ENCODE results near the gene NAV2. TPM values are rescaled to one million over a fixed set of nuclear protein-coding genes. Genes with fewer than 3 reads are reported as not detected.

The NAV2 gene
- total RNA-seq, 1 donor: 11.2 TPM

- no peak overlapping the region for H3K4me3 ChIP-seq (ENCODE audit: low read depth, low read length)
- no peak for DNase-seq (ENCODE audit: low read depth)
- TF ChIP-seq, protein P1, sequence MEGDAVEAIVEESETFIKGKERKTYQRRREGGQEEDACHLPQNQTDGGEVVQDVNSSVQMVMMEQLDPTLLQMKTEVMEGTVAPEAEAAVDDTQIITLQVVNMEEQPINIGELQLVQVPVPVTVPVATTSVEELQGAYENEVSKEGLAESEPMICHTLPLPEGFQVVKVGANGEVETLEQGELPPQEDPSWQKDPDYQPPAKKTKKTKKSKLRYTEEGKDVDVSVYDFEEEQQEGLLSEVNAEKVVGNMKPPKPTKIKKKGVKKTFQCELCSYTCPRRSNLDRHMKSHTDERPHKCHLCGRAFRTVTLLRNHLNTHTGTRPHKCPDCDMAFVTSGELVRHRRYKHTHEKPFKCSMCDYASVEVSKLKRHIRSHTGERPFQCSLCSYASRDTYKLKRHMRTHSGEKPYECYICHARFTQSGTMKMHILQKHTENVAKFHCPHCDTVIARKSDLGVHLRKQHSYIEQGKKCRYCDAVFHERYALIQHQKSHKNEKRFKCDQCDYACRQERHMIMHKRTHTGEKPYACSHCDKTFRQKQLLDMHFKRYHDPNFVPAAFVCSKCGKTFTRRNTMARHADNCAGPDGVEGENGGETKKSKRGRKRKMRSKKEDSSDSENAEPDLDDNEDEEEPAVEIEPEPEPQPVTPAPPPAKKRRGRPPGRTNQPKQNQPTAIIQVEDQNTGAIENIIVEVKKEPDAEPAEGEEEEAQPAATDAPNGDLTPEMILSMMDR (IDR thresholded peaks at IDR 0.05; ENCODE audit: insufficient read depth, low read depth, low read length): no peak
Observed at GRCh38 chr11:19718051-19718450, 5.4 kb downstream of the NAV2 start.

DNA sequence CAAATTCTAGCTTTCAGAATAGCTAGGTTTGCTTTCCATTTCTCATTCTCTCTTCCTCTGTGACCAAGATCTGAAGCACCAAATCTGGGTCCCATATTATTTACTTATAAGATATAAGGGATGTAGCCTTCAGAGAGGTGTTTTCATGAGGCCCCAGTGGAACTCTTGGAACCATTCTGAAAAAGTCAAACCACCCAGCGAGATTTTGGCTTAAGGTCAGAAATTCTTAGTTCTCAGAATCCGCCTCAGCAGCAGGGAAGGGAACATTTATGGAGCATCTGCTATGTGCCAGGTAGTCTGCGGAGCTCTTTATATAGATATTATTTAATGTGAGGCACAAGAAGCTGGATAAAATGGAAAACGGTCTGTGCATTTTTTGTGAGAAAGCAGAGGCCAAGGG, 6.3 kb downstream of the NAV2 start:
- DNase-seq (ENCODE audit: low read depth): no peak
- TF ChIP-seq, protein P1 (IDR thresholded peaks at IDR 0.05; ENCODE audit: insufficient read depth, low read depth, low read length): no peak
- no peak overlapping the region for H3K4me3 ChIP-seq (ENCODE audit: low read depth, low read length)

GRCh38 chr11:19719960-19720359, 7.3 kb downstream of the NAV2 start:
- DNase-seq (ENCODE audit: low read depth): no peak
- no peak overlapping the region for H3K4me3 ChIP-seq (ENCODE audit: low read depth, low read length)
- TF ChIP-seq, protein P1 (IDR thresholded peaks at IDR 0.05; ENCODE audit: insufficient read depth, low read depth, low read length): no peak

- no peak for DNase-seq (ENCODE audit: low read depth)
- TF ChIP-seq, protein P1 (IDR thresholded peaks at IDR 0.05; ENCODE audit: insufficient read depth, low read depth, low read length): no peak
- no peak overlapping the region for H3K4me3 ChIP-seq (ENCODE audit: low read depth, low read length)
Observed at GRCh38 chr11:19721176-19721575, 8.5 kb downstream of the NAV2 start.

GRCh38 chr11:19722702-19723101, 10.1 kb downstream of the NAV2 start:
- no peak for DNase-seq (ENCODE audit: low read depth)
- H3K4me3 ChIP-seq (ENCODE audit: low read depth, low read length): no peak overlapping the region
- TF ChIP-seq, protein P1 (IDR thresholded peaks at IDR 0.05; ENCODE audit: insufficient read depth, low read depth, low read length): no peak

DNA sequence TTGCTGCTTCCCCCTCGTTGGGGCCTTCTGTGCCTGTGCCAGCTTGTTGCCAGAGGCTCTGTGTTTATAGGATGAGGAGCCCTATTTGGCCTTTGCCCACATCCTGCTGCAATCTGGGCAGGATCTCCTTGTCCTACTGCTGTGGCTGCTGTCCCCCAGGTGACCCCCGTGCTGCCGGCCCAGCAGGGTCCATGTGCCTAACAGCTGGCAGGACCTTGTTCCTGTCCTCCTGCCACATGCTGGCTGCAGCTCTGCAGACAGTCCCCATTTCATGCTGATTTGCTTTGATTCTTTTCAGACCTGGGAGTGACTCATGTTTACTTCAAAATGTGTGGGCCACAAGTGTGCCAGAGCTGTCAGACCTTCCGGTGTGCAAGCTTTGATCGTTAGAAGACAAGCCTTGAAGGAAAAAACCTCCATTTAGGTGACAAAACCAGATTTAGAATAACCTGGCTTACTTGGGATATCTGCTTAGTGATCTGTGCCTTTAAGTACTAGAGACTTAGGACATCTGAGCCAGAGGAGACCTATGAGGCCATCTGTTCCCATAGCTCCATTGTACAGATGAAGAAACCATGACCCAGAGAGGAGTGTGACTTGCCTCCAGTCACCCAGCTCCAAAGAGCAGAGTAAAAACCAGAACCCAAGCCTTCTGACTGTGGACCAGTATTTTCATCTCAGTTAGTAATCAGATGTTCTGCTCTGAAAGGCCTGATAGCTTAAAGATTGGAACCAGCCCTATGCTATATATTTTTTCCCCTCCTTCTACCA, 11.1 kb downstream of the NAV2 start:
- H3K4me3 ChIP-seq (ENCODE audit: low read depth, low read length): no peak overlapping the region
- TF ChIP-seq, protein P1 (IDR thresholded peaks at IDR 0.05; ENCODE audit: insufficient read depth, low read depth, low read length): no peak
- DNase-seq (ENCODE audit: low read depth): peak; percentile 42

- TF ChIP-seq, protein P1 (IDR thresholded peaks at IDR 0.05; ENCODE audit: insufficient read depth, low read depth, low read length): no peak
- DNase-seq (ENCODE audit: low read depth): no peak
- no peak overlapping the region for H3K4me3 ChIP-seq (ENCODE audit: low read depth, low read length)
Observed at GRCh38 chr11:19724765-19725164, 12.1 kb downstream of the NAV2 start.

Measured in fibroblast of villous mesenchyme (primary cell).